ENCODE results near the gene TARS2. TPM values are rescaled to one million over a fixed set of nuclear protein-coding genes. Genes with fewer than 3 reads are reported as not detected.

The TARS2 gene
- total and polyA plus RNA-seq, 5 experiments from 2014 or later, result 23.9 to 41.8 (median 34.8) TPM

DNA sequence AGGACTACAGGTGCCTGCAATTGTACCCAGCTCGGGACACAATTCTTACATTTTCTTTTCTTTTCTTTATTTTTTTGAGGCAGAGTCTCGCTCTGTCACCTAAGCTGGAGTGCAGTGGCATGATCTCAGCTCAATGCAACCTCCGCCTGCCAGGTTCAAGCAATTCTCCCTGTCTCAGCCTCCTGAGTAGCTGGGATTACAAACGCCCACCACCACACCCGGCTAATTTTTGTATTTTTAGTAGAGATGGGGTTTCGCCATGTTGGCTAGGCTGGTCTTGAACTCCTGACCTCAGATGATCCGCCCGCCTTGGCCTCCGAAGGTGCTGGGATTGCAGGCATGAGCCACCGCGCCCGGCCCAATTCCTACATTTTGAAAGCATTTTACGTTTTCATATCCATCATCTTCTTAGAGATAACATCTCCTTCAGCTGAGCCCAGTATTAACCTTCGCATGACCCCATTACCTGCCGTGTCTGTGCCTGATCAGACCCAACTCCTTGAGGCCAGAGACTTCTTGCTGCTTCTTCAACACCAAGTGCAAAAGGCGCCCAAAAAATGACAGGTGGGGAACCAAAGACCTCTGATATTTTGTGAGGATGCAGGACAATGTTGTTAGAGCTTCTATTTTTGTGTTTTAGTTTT lies 59.2 kb downstream of the TARS2 start:
- Mint-ChIP-seq H3K4me3 (peak overlapping the region in 1 of 10 donors; percentile 65), H3K27me3 (peaks cover 13 to 51% (median 21%) of the 10 kb centered on the region in 5 donors), H3K36me3 (peaks cover 0 to 2% (median 0%) of the 10 kb centered on the region in 3 donors), H3K4me1 (peaks cover 5 to 19% (median 17%) of the 10 kb centered on the region in 4 donors), H3K27ac (no peak overlapping the region), H3K9me3 (no peaks in the 10 kb centered on the region)
- POLR2A ChIA-PET, result interaction anchor here (5.5 kb wide), 1 partner anchor 14 kb away, joined by 28 read pairs; no protein-coding TSS in a partner anchor
- no peak for DNase-seq
- ATAC-seq, result no peak

DNA sequence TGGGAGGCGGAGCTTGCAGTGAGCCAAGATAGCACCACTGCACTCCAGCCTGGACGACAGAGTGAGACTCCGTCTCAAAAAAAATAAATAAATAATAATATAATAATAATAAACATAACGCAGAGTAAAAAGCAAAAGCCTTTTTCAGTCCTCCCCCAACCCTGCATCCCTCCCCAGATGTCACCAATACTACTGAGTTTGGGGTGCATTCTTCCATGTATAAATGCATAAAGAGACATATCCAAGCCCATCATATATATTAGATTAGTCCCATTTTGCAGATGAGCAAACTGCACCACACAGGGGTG lies 61.1 kb downstream of the TARS2 start:
- POLR2A ChIA-PET, result interaction anchor here (1.1 to 5.5 kb wide), 2 partner anchors 12 to 19 kb away, joined by 4 to 28 read pairs; no protein-coding TSS in a partner anchor

DNA sequence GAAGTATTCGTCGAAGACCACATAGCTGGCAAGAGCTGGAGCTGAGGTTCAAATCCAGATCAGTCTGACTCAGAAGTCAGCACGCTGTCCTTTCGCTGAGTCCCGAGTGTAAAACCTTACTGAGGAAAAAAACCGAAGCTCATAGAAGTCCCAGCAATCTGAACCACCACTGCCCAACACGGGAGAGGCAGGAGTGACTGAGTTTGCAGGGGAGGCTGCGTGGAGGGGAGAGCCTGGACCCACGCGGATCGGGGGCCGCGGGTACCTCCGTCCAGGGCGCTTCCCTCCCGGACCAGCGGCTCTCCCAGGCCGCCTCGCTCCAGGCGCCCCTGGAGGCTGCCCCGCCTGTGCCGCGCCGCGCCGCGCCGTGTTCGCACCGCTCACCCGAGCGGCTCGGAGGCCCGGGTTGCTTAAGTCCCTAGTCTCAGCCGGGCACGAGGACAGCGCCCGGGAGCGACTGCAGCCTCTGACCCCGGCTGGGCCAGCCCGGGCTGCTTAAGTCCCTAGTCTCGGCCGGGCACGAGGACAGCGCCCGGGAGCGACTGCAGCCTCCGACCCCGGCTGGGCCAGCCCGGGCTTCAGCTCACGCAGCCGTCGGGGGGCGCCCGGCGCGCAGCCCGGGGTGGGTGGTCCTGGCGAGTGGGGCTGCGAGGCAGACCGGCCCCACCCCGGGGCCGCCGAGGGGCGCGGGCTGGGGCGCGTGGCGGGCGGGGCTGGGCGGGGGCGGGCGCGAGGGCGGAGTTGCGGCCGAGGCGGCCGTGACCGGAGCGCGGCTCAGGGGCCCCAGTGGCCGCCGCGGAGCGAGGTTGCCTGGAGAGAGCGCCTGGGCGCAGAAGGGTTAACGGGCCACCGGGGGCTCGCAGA lies 61.6 kb downstream of the TARS2 start, which contains the start of gene ADAMTSL4:
Gene ADAMTSL4 (plus strand): TSS at position 777 of the 864 bp plus-strand sequence. CDS start 2,881 bp downstream, outside the sequence.
- POLR2A ChIA-PET, result interaction anchor here (0.6 to 5.5 kb wide), 3 partner anchors 9 to 19 kb away, joined by 4 to 28 read pairs (median 5); no protein-coding TSS in a partner anchor
- Mint-ChIP-seq H3K36me3 (no peaks in the 10 kb centered on the region), H3K27ac (peak within 1 kb of the TSS in 5 of 10 donors; percentile 18 to 81 (median 59))

More for the DNA sequence above, 61.1 kb downstream of the TARS2 start:
- peaks cover 7 to 30% (median 24%) of the 10 kb centered on the region in 4 donors for H3K4me1 Mint-ChIP-seq
- peaks cover 13 to 46% (median 21%) of the 10 kb centered on the region in 5 donors for H3K27me3 Mint-ChIP-seq
- DNase-seq, result no peak
- no peaks in the 10 kb centered on the region for H3K36me3 Mint-ChIP-seq
- no peak for ATAC-seq
- peak overlapping the region in 2 of 10 donors; percentile 29 to 67 for H3K27ac Mint-ChIP-seq
- H3K4me3 Mint-ChIP-seq, result peak overlapping the region; percentile 51 to 87 (median 80)
- H3K9me3 Mint-ChIP-seq, result no peaks in the 10 kb centered on the region

DNA sequence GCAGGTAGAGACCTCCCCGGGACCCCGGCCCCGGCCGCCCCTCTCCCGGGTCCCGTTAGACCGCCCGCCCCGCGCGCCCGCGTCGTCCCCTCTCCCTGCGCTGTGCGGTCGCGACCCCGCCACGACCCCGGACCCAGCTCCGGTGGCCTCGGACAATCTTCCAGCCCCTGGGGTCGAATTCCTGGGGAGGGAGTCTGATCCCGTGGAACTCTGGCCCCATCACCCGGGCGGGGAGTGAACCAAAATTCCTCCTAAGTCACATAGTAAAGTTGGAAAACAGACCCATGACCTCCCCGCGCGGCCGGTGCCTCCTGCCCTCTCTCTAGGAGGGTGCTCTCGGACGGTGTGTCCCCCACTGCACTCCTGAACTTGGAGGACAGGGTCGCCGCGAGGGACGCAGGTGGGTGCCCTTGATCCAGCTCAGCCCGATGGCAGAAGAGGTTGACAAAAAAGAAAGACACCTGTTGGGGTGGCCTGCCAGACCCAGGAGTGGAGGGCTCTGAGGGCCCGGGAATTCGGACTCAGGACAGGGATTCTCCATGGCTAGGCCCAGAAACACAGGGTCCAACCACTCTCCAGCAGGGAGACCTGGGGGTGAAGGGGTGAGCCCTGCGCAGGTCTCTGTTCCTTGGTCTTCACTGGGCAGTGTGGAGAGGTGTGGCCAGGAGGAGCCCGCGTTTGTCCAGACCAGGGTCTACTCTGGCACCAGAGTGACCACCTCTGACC lies 62.4 kb downstream of the TARS2 start:
- Mint-ChIP-seq H3K9me3 (no peaks in the 10 kb centered on the region), H3K4me1 (peaks cover 7 to 30% (median 24%) of the 10 kb centered on the region in 4 donors), H3K27ac (peak overlapping the region in 5 of 10 donors; percentile 18 to 81 (median 59)), H3K36me3 (no peaks in the 10 kb centered on the region), H3K27me3 (peaks cover 13 to 38% (median 17%) of the 10 kb centered on the region in 5 donors), H3K4me3 (peak overlapping the region; percentile 66 to 89 (median 81))
- POLR2A ChIA-PET, result interaction anchor here (0.6 to 5.5 kb wide), 2 partner anchors 10 to 11 kb away, joined by 5 to 28 read pairs; no protein-coding TSS in a partner anchor
- DNase-seq (no peak), ATAC-seq (no peak)

More for the DNA sequence above, 61.6 kb downstream of the TARS2 start, which contains the start of gene ADAMTSL4:
- no peaks in the 10 kb centered on the region for H3K9me3 Mint-ChIP-seq
- peak within 1 kb of the TSS; percentile 71 to 89 (median 82) for H3K4me3 Mint-ChIP-seq
- DNase-seq, result peak in 2 of 10 donors; percentile 38 to 45
- peaks cover 7 to 30% (median 24%) of the 10 kb centered on the region in 4 donors for H3K4me1 Mint-ChIP-seq
- H3K27me3 Mint-ChIP-seq, result peaks cover 13 to 41% (median 17%) of the 10 kb centered on the region in 5 donors
- peak; percentile 81 to 83 for ATAC-seq

DNA sequence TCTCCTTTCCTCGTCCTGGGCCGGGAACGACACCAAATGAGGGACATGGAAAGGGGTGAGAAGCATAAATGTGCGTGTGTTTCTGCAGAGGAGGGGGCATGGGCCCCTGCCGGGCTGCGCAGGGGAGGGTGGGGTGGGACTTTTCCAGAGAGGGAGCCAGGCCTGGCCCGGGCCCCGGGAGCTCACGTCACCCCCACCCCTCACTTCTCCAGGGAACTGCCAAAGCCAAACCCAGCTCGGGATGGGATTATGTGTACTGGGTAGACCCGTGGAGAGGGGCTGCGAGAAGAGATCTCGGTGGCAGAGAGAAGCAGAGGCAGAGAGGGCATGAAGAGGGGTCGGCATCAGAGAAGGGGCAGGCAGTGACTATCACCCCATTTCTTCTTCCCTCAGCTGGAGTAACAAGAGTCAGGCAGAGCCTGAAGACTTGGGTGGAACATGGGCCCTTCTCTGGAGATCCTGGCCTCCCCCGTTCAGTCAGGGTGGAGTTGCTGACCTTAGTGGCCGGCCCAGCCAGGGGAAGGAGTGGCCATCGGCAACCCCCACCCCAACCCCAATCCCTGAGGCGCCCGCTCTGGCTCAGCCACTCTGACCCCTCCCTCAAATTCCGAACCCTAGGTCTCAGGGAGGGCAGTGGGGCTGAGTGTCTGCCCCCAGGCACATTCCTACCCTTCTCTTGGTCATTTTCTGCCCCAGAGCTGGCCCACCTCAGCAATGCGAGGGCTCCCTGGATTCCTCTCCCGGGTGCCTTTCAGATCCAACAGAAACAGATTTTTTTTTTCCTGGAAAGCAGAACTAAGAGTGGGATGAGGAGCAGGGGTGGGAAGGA lies 63.2 kb downstream of the TARS2 start:
- Mint-ChIP-seq H3K36me3 (no peaks in the 10 kb centered on the region), H3K27me3 (peaks cover 11 to 33% (median 16%) of the 10 kb centered on the region in 5 donors), H3K27ac (no peak overlapping the region), H3K4me1 (peaks cover 7 to 30% (median 24%) of the 10 kb centered on the region in 4 donors), H3K9me3 (no peaks in the 10 kb centered on the region), H3K4me3 (peak overlapping the region in 7 of 10 donors; percentile 22 to 84 (median 55))
- DNase-seq, result no peak
- POLR2A ChIA-PET, result interaction anchor here (0.6 to 5.5 kb wide), 3 partner anchors 10 to 24 kb away, joined by 3 to 28 read pairs (median 5); no protein-coding TSS in a partner anchor
- ATAC-seq, result no peak

DNA sequence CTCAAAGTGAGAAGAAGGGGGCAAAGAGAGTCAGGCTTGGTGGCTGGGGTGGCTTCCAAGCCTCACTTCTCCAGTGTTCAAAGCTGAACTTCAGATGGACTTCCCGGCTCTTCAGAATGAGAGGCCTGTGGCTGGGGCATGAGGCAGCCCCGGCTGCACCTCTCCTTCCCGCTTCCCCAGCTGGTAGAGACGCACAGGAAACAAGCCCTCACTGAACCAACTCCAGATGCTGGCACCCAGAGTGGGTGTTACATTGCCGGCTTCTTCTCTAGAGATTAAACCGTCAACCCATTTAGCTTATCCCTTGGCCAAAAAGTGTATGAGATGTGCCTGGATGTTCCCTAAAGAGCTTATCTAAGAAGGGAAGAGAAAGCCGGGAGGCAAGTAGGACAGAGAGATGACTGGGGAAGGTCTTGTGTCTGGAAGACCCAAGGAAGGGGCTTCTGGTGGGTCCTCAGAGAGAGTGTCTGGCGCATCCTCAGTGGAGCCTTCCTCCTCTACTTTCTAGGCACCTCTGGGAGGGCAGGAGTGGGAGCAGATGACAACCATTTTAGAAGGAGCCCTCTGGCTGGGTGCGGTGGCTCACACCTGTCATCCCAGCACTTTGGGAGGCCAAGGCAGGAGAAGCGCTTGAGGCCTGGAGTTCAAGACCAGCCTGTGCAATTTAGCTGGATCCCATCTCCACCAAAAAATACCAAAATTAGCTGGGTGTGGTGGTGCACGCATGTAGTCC lies 64.0 kb downstream of the TARS2 start:
- H3K4me1 Mint-ChIP-seq, result peaks cover 7 to 30% (median 24%) of the 10 kb centered on the region in 4 donors
- no peaks in the 10 kb centered on the region for H3K9me3 Mint-ChIP-seq
- peak overlapping the region in 2 of 10 donors; percentile 53 to 77 for H3K27ac Mint-ChIP-seq
- POLR2A ChIA-PET, result interaction anchor here (0.6 to 5.5 kb wide), 5 partner anchors 9 to 388 kb away, joined by 3 to 28 read pairs (median 5); partner anchors contain the start of gene ENSA
- DNase-seq (peak in 1 of 10 donors; percentile 16), ATAC-seq (peak in 1 of 2 donors; percentile 53)
- peak overlapping the region in 4 of 10 donors; percentile 16 to 48 (median 32) for H3K4me3 Mint-ChIP-seq
- no peaks in the 10 kb centered on the region for H3K36me3 Mint-ChIP-seq
- H3K27me3 Mint-ChIP-seq, result peaks cover 9 to 27% (median 12%) of the 10 kb centered on the region in 5 donors

DNA sequence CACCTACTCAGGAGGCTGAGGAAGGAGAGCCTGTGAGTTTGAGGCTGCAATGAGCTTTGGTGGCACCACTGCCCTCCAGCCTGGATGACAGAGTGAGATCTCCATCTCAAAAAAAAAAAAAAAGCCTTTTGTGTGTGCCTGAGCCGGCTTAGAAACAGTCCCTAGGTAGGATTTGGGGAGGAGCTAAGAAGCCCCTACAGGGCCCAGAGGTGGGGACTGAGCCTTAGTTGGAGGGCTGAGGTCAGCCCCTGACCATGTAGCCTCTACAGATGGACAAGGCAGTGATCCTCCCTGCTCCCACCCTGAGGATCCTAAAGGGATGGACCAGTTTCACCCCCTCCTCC lies 64.5 kb downstream of the TARS2 start:
- ATAC-seq (no peak), DNase-seq (no peak)
- H3K27ac Mint-ChIP-seq, result peak overlapping the region in 1 of 10 donors; percentile 53
- peaks cover 7 to 30% (median 24%) of the 10 kb centered on the region in 4 donors for H3K4me1 Mint-ChIP-seq
- H3K4me3 Mint-ChIP-seq, result peak overlapping the region in 1 of 10 donors; percentile 48
- POLR2A ChIA-PET, result interaction anchor here (1.2 kb wide), 1 partner anchor 77 kb away, joined by 3 read pairs; the partner anchor contains the start of gene ENSA
- peaks cover 5 to 21% (median 9%) of the 10 kb centered on the region in 5 donors for H3K27me3 Mint-ChIP-seq
- no peaks in the 10 kb centered on the region for H3K36me3 Mint-ChIP-seq
- H3K9me3 Mint-ChIP-seq, result no peaks in the 10 kb centered on the region

DNA sequence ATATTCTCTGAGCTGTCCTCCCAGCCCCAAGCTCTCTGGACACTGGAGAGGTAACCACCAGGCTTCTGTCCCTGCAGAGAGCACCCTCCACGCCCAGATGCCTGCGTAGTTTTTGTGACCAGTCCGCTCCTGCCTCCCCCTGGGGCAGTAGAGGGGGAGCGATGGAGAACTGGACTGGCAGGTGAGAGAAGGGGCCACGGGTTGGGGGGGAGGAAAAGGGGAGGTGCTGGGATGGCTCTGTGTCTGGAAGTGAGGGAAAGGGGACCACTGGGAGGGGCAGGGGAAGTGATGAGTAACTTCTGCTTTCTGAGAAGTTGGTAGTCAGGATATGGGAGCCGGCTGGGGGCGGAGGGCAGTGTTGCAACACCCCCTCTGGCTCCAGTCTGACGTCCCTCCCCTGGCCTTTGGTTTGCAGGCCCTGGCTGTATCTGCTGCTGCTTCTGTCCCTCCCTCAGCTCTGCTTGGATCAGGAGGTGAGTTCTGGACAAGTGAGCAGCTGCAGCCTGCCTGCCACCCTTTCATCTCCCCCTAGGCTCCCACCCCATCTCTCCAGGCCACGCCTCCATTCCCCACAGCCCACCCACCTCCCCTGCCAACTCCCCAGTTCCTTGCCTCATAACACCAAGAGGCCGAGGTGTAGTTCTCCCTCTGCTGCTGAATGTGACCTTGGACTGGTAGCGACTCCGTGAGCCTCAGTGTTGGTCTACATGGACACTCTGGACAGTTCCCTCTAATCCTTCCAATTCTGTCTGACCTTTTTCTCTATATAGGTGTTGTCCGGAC lies 65.1 kb downstream of the TARS2 start:
- Mint-ChIP-seq H3K4me1 (peaks cover 7 to 30% (median 24%) of the 10 kb centered on the region in 4 donors), H3K4me3 (peak overlapping the region in 3 of 10 donors; percentile 18 to 56 (median 28)), H3K9me3 (no peaks in the 10 kb centered on the region), H3K27me3 (peaks cover 5 to 18% (median 7%) of the 10 kb centered on the region in 5 donors), H3K27ac (peak overlapping the region in 1 of 10 donors; percentile 40), H3K36me3 (no peaks in the 10 kb centered on the region)
- DNase-seq, result no peak
- POLR2A ChIA-PET, result interaction anchor here (1.2 kb wide), 1 partner anchor 77 kb away, joined by 3 read pairs; the partner anchor contains the start of gene ENSA
- no peak for ATAC-seq

DNA sequence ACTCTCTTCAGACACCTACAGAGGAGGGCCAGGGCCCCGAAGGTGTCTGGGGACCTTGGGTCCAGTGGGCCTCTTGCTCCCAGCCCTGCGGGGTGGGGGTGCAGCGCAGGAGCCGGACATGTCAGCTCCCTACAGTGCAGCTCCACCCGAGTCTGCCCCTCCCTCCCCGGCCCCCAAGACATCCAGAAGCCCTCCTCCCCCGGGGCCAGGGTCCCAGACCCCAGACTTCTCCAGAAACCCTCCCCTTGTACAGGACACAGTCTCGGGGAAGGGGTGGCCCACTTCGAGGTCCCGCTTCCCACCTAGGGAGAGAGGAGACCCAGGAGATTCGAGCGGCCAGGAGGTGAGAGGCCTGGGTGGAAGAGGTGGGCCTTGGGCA lies 65.7 kb downstream of the TARS2 start:
- ATAC-seq, result no peak
- Mint-ChIP-seq H3K4me1 (peaks cover 7 to 30% (median 24%) of the 10 kb centered on the region in 4 donors), H3K27me3 (peaks cover 5 to 15% (median 7%) of the 10 kb centered on the region in 5 donors), H3K4me3 (peak overlapping the region in 3 of 10 donors; percentile 18 to 56 (median 28)), H3K36me3 (no peaks in the 10 kb centered on the region), H3K27ac (peak overlapping the region in 1 of 10 donors; percentile 40), H3K9me3 (no peaks in the 10 kb centered on the region)
- no peak for DNase-seq
- POLR2A ChIA-PET, result interaction anchor here (1.0 kb wide), 1 partner anchor 75 kb away, joined by 3 read pairs; no protein-coding TSS in a partner anchor
